CD14-positive monocyte (primary cell): ENCODE measurements around the gene AMDHD2. TPM values are rescaled to one million over a fixed set of nuclear protein-coding genes. Genes with fewer than 3 reads are reported as not detected.

Experiments
- DNase-seq, 3 donors: peaks; one replicate each; pipeline ENCODE4 v3.0.0-alpha.2; 2011 to 2022
- H2AFZ ChIP-seq: 2 replicates; pipeline ENCODE4 v1.6.0; 2012; ENCODE audit warnings: mild to moderate bottlenecking, low read depth, low read length, inconsistent platforms; ENCODE audit not compliant: insufficient read depth, poor library complexity, severe bottlenecking
- H3K27ac ChIP-seq, 2 donors: 1 replicate in 1 of 2; 2 replicates in 1 of 2; pipeline ENCODE4 v1.5.1; 2012 to 2013; ENCODE audit warnings: low read length in 2 of 2, control low read depth in 1 of 2, inconsistent platforms in 1 of 2, low read depth in 1 of 2, mild to moderate bottlenecking in 1 of 2
- H3K27me3 ChIP-seq, 2 donors: one replicate each; pipeline versions ENCODE4 v1.6.0 to v1.6.1; 2011 to 2013; ENCODE audit warnings: low read length in 2 of 2; ENCODE audit not compliant: control insufficient read depth in 2 of 2, insufficient read depth in 2 of 2
- H3K36me3 ChIP-seq, 2 donors: replicated peaks in 1 of 2; 1 replicate in 1 of 2; 2 replicates in 1 of 2; pipeline versions ENCODE4 v1.5.1 to v1.6.1; 2012 to 2013; ENCODE audit warnings: low read length in 2 of 2, control low read depth in 1 of 2, inconsistent platforms in 1 of 2, mild to moderate bottlenecking in 1 of 2; ENCODE audit not compliant: insufficient read depth in 2 of 2, control insufficient read depth in 1 of 2
- H3K4me1 ChIP-seq, 2 donors: 1 replicate in 1 of 2; 2 replicates in 1 of 2; pipeline versions ENCODE4 v1.5.1 to v1.6.1; 2012 to 2013; ENCODE audit warnings: low read length in 2 of 2, control low read depth in 1 of 2, inconsistent platforms in 1 of 2, mild to moderate bottlenecking in 1 of 2, moderate library complexity in 1 of 2; ENCODE audit not compliant: insufficient read depth in 2 of 2, control insufficient read depth in 1 of 2
- H3K4me2 ChIP-seq: replicated peaks from 2 replicates; pipeline ENCODE3; 2012; ENCODE audit warnings: low read length, moderate library complexity, mild to moderate bottlenecking; ENCODE audit not compliant: poor library complexity, severe bottlenecking; ENCODE audit errors: extremely low read depth
- H3K4me3 ChIP-seq, 3 experiments: fragments of 200-600 bp in 1 of 3; sonication (generic) in 1 of 3; replicated peaks in 1 of 3; 1 replicate in 2 of 3; 2 replicates in 1 of 3; pipeline ENCODE4 v1.5.1; 2011 to 2013; ENCODE audit warnings: low read length in 3 of 3, mild to moderate bottlenecking in 3 of 3, control low read depth in 2 of 3, low read depth in 2 of 3, inconsistent platforms in 1 of 3, moderate library complexity in 1 of 3
- H3K79me2 ChIP-seq: 2 replicates; pipeline ENCODE4 v1.6.0; 2012; ENCODE audit warnings: mild to moderate bottlenecking, control low read depth, inconsistent platforms, low read length, moderate library complexity; ENCODE audit not compliant: insufficient read depth
- H3K9ac ChIP-seq: 2 replicates; pipeline ENCODE4 v1.6.0; 2017; ENCODE audit warnings: low read length, mild to moderate bottlenecking; ENCODE audit not compliant: insufficient read depth, poor library complexity, severe bottlenecking
- H3K9me3 ChIP-seq, 2 donors: replicated peaks in 1 of 2; 1 replicate in 1 of 2; 2 replicates in 1 of 2; pipeline versions ENCODE4 v1.5.1 to v1.6.1; 2012 to 2013; ENCODE audit warnings: low read length in 2 of 2, control low read depth in 1 of 2; ENCODE audit not compliant: control insufficient read depth in 1 of 2, insufficient read depth in 1 of 2
- H4K20me1 ChIP-seq: 2 replicates; pipeline ENCODE4 v1.6.0; 2012; ENCODE audit warnings: mild to moderate bottlenecking, low read length, control low read depth, moderate library complexity; ENCODE audit not compliant: insufficient read depth
- H3K27ac Mint-ChIP-seq, 7 donors: one replicate each; pipeline ENCODE4 v1.8.0; 2020; ENCODE audit warnings: mild to moderate bottlenecking in 7 of 7, mixed read lengths in 7 of 7, moderate library complexity in 6 of 7, inconsistent platforms in 2 of 7
- H3K27me3 Mint-ChIP-seq, 3 donors: one replicate each; pipeline ENCODE4 v1.8.0; 2021 to 2022; ENCODE audit warnings: low read depth in 3 of 3, mild to moderate bottlenecking in 3 of 3, mixed read lengths in 3 of 3, moderate library complexity in 3 of 3, inconsistent platforms in 1 of 3
- H3K36me3 Mint-ChIP-seq, 2 donors: one replicate each; pipeline ENCODE4 v1.8.0; 2020; ENCODE audit warnings: mixed read lengths in 2 of 2, inconsistent platforms in 1 of 2, mild to moderate bottlenecking in 1 of 2
- H3K4me1 Mint-ChIP-seq: one replicate; pipeline ENCODE4 v1.8.0; 2020; ENCODE audit warnings: mild to moderate bottlenecking, mixed read lengths
- H3K4me3 Mint-ChIP-seq, 2 donors: one replicate each; pipeline ENCODE4 v1.8.0; 2020; ENCODE audit warnings: mild to moderate bottlenecking in 2 of 2, mixed read lengths in 2 of 2, moderate library complexity in 1 of 2
- H3K9me3 Mint-ChIP-seq, 7 donors: one replicate each; pipeline ENCODE4 v1.8.0; 2020 to 2022; ENCODE audit warnings: mixed read lengths in 7 of 7, mild to moderate bottlenecking in 6 of 7, moderate library complexity in 6 of 7, inconsistent platforms in 2 of 7
- WGBS: methylation state at CpG from one replicate; pipeline ENCODE4 v1.1.5; 2013; ENCODE audit warnings: missing lambda C conversion rate; ENCODE audit not compliant: insufficient coverage; 5-methylcytosine and 5-hydroxymethylcytosine counted together
- intact Hi-C, 2 donors: fragments of 100-400 bp; cut with micrococcal nuclease; formaldehyde crosslinking; loops; one replicate each; pipeline versions ENCODE4 v1.15.0 to v1.15.1; 2023
- polyA plus RNA-seq, 3 donors: library from polyadenylated mRNA; depleted of rRNA in 1 of 3; unstranded in 2 of 3; stranded (reverse) in 1 of 3; fragments of 300-500 nt in 2 of 3; fragments of >200 nt in 1 of 3; fragmentation: Illumina TruSeq in 2 of 3; gene quantifications; 1 replicate in 2 of 3; 2 replicates in 1 of 3; pipeline ENCODE4 v1.2.3, GENCODE V29; 2012 to 2021
- TF ChIP-seq, protein P1 (sequence below): fragments of 200-600 bp; IDR thresholded peaks from one replicate; pipeline ENCODE4 v1.8.0; 2022; ENCODE audit warnings: antibody characterized with exemption, mild to moderate bottlenecking

The AMDHD2 gene
- polyA plus RNA-seq, 3 donors, result 6.9 to 57.8 (median 8.4) TPM

DNA sequence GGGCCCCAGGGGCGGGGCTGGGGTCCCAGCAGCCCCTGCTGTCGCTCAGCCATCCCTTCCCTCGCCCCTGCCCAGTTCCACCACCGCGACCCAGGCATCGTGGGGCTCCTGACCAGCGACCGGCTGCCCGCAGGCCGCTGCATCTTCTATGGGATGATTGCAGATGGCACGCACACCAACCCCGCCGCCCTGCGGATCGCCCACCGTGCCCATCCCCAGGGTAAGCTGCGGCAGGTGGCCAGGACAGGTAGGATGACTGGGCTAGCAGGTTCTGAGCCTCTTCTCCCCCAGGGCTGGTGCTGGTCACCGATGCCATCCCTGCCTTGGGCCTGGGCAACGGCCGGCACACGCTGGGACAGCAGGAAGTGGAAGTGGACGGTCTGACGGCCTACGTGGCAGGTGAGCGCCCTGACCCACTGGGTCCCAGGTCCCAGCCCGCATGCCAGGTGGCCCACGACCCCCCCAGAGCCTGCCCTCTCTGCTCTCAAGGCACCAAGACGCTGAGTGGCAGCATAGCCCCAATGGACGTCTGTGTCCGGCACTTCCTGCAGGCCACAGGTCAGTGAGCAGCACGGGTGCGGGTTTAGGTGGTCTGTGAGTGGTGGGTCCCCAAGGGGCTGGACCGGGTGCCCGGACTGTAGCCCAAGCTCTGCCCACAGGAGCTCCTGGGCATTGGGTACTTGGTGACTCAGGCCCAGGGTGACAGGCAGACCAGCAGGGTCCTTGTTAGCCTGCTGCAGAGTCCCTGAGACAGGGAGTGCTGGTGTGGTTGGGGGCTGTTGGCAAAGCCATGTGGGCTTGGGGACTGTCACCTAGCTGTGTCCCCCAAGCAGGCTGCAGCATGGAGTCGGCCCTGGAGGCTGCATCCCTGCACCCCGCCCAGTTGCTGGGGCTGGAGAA lies 8.2 kb downstream of the AMDHD2 start:
- TF ChIP-seq, protein P1, sequence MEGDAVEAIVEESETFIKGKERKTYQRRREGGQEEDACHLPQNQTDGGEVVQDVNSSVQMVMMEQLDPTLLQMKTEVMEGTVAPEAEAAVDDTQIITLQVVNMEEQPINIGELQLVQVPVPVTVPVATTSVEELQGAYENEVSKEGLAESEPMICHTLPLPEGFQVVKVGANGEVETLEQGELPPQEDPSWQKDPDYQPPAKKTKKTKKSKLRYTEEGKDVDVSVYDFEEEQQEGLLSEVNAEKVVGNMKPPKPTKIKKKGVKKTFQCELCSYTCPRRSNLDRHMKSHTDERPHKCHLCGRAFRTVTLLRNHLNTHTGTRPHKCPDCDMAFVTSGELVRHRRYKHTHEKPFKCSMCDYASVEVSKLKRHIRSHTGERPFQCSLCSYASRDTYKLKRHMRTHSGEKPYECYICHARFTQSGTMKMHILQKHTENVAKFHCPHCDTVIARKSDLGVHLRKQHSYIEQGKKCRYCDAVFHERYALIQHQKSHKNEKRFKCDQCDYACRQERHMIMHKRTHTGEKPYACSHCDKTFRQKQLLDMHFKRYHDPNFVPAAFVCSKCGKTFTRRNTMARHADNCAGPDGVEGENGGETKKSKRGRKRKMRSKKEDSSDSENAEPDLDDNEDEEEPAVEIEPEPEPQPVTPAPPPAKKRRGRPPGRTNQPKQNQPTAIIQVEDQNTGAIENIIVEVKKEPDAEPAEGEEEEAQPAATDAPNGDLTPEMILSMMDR, result no peak
- Mint-ChIP-seq H3K27me3 (peaks cover 0 to 2% (median 0%) of the 10 kb centered on the region in 3 donors), H3K4me1 (peaks cover 24% of the 10 kb centered on the region), H3K27ac (no peak overlapping the region), H3K9me3 (peaks cover 0 to 2% (median 0%) of the 10 kb centered on the region in 7 donors), H3K36me3 (peaks cover 49 to 64% of the 10 kb centered on the region in 2 donors), H3K4me3 (no peak overlapping the region)
- H3K27me3 ChIP-seq, result no peaks in the 10 kb centered on the region
- 96% methylated on average over 33 of the region's 36 CpGs for WGBS
- H2AFZ ChIP-seq, result no peak overlapping the region
- H3K36me3 ChIP-seq, result peaks cover 59 to 70% of the 10 kb centered on the region in 2 donors
- no peaks in the 10 kb centered on the region for H3K9me3 ChIP-seq
- peaks cover 21% of the 10 kb centered on the region for H3K79me2 ChIP-seq
- no peak overlapping the region for H3K27ac ChIP-seq
- no peak overlapping the region for H3K4me2 ChIP-seq
- H3K4me3 ChIP-seq, result no peak overlapping the region
- peaks cover 23 to 36% of the 10 kb centered on the region in 2 donors for H3K4me1 ChIP-seq
- H4K20me1 ChIP-seq, result peaks cover 73% of the 10 kb centered on the region
- no peak for DNase-seq
- intact Hi-C loops, result no loop called here
- H3K9ac ChIP-seq, result no peak overlapping the region

GRCh38 chr16:2529061-2529931 lies 9.1 kb downstream of the AMDHD2 start:
- Mint-ChIP-seq H3K36me3 (peaks cover 40 to 58% of the 10 kb centered on the region in 2 donors), H3K4me1 (peaks cover 31% of the 10 kb centered on the region), H3K27ac (peak overlapping the region in 3 of 7 donors; percentile 20 to 74 (median 67)), H3K27me3 (peaks cover 0 to 5% (median 0%) of the 10 kb centered on the region in 3 donors), H3K9me3 (peaks cover 0 to 1% (median 0%) of the 10 kb centered on the region in 7 donors), H3K4me3 (no peak overlapping the region)
- H3K36me3 ChIP-seq, result peaks cover 51 to 61% of the 10 kb centered on the region in 2 donors
- DNase-seq, result no peak
- H2AFZ ChIP-seq, result no peak overlapping the region
- peaks cover 64% of the 10 kb centered on the region for H4K20me1 ChIP-seq
- no peak overlapping the region for H3K9ac ChIP-seq
- no peak overlapping the region for H3K4me3 ChIP-seq
- H3K27ac ChIP-seq, result peak overlapping the region in 1 of 2 donors; percentile 74
- H3K4me2 ChIP-seq, result no peak overlapping the region
- 98% methylated on average over 30 of the region's 32 CpGs for WGBS
- H3K79me2 ChIP-seq, result peaks cover 13% of the 10 kb centered on the region
- H3K9me3 ChIP-seq, result no peaks in the 10 kb centered on the region
- H3K4me1 ChIP-seq, result peaks cover 30 to 41% of the 10 kb centered on the region in 2 donors
- H3K27me3 ChIP-seq, result no peaks in the 10 kb centered on the region
- intact Hi-C loops, result no loop called here
- TF ChIP-seq, protein P1, result no peak
